Measurements from ENCODE around the gene SLC25A21.

DNA sequence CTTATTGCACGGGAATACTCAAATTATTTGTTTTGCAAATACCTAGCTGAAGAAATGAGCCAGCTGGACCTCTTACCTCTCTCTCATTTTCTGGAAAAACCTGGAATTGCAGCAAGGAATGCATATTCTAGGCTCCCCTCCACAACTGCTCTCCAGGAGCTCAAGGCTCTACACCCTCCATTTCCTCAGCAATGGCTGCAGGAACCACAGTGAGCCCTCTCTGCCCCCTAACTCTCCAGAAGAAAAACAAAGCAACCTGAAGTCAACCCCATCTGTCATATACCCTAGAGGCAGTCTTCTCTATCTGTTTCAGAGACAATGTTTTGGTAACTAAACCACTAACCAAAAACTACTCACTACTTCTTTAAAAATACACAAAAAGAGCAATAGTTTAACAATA is 221.6 kb downstream of the SLC25A21 start:
- TF ChIP-seq, protein P1, sequence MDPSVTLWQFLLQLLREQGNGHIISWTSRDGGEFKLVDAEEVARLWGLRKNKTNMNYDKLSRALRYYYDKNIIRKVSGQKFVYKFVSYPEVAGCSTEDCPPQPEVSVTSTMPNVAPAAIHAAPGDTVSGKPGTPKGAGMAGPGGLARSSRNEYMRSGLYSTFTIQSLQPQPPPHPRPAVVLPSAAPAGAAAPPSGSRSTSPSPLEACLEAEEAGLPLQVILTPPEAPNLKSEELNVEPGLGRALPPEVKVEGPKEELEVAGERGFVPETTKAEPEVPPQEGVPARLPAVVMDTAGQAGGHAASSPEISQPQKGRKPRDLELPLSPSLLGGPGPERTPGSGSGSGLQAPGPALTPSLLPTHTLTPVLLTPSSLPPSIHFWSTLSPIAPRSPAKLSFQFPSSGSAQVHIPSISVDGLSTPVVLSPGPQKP (IDR thresholded peaks at IDR 0.05; ENCODE audit: low read depth, low read length): no peak
- no peak for TF ChIP-seq EP300 (IDR thresholded peaks at IDR 0.05; ENCODE audit: borderline replicate concordance in 1 of 2, control insufficient read depth in 1 of 2, low read depth in 2 of 2, low read length in 2 of 2)
- no peak for TF ChIP-seq MXI1 (IDR thresholded peaks at IDR 0.05; ENCODE audit: low read depth, low read length)
- no peak for TF ChIP-seq MYC (IDR thresholded peaks at IDR 0.05; ENCODE audit: insufficient read depth, insufficient read length, insufficient replicate concordance, low read length, severe bottlenecking)

Data from GM12878 (cell line).